ENCODE data around the gene ADORA2A.

ADORA2A gene

DNA sequence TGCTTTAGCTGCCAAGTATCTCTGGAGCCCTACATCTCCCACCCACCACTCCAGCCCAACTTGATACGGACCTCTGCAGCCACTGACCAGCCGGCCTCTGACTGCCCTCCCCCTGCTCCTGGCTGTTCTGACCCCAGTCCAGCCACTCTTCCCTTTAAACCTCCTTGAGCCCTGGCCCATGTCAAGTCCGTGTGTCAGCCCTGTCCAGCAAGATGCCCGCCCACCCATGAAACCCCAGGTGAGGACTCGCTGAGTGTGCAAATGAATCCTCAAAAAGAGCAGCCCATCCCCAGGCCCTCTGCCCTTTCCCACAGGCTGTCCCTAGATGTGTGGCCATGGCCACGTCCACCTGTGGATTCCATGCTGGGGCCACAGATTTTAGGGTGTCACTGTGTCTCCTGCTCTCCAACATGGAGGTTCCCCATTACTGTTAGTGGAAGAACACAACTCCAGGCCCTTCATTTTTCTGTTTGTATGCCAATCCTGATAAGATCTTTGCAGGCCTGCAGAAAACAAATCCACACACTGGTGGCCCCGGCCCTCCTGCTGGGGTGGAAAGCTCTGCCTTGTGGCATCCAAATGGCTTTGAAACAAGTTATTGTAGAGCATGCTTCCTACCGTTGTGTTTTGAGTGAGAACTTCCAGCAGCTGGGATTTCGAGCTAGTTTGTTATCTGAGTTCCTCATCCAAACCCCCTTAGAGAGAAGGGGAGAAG is 22.7 kb upstream of the ADORA2A start:
- no peak for DNase-seq

- DNase-seq = no peak
Measured at GRCh38 chr22:24405631-24406321, 21.6 kb upstream of the ADORA2A start.

DNA sequence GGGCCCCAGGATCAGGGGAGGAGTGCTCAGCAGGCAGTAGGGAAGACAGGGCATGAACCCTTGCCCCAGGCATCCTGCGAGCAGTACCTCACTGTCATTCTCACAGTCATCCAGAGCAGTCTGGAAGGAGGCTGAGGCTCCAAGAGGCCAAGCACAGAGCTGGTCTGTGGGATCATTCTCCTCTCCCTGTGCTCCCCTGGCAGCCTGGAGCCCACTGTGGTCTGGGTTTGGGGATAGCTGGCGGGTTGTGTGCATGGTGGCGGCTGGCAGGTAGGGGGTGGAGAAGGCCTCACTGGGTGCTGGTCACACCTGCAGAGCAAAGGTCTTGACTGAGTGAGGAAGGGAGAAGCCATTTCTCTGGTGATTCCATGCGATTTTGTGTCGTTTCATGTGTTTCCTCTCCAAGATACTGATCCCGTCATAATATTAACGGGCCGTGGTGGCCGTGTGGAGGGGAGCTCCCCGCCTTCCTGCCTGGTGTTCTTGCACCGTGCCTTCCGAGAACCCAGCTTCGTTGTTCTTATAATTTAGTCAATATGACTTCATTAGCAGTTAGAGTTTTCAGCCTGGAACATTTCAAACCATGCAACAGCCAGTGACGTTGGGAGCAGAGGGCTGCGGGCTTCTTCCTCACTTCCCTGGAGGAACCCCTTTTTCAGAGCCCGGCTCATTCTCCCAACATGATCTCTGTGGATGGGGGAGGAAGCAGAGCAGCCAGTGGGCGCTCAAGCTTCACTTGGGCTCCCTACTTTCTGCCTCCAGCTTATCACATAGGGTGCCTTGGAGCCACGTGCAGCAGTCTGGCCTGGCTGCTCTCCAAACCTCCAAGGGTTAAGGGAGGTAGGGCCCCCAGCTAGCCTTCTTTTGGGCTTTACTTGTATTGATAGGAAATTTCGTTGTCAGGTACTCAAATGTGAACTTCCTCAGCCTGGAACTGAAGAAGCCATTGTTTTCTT is 20.8 kb upstream of the ADORA2A start:
- no peak for DNase-seq

- no peak for DNase-seq
Measured at GRCh38 chr22:24407278-24407665, 20.1 kb upstream of the ADORA2A start.

DNA sequence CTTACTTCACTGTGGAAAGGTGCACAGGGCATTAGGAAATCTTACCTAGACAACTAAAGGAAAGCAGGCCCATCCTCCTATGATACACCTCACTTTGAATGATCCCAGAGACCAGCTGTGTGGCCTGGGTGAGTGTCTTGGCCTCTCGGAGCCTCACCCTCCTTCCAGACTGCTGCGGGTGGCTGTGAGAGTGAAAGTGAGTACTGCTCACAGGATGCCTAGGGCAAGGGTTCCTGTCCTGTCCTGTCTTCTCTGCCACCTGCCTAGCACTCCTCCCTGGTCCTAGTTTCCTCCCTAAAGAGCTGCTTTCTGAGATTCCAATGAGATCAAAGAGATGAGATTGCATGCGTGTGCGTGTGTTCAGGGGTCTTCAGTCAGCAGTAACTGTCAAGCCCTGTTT is 19.5 kb upstream of the ADORA2A start:
- DNase-seq = no peak

DNA sequence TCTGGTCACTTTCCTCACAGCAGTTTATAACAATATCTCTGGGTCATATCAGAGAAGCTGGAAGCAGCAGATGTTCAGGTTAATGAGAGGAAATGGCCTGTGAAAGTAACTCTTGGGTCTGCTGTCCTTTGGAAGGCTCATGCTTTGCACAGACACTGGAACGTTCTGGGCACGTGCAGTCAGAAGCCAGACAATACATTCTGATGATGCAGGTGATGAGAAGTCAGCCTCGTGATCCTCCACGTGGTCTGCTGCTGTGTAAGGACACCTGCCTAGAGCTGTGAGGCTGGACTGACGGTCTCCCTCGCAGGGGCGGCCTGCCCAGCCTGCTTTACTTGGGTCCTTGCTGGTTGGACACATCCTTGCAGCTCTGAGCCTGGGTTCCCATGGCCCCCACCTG is 18.8 kb upstream of the ADORA2A start:
- DNase-seq = no peak

DNA sequence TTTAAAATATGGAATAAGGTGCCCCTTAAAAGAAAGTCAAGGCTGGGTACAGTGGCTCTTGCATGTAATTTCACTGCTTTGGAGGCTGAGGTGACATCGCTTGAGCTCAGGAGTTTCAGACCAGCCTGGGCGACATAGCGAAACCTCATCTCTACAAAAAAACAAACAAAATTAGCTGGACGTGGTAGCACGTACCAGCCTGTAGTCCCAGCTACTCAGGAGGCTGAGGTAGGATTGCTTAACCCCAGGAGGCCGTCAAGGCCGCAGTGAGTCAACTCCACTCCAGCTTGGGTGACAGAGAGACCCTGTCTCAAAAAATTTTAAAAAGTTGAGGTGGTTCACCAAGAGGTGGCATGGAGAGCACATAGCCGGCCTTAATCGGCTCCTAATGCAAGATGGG is 17.7 kb upstream of the ADORA2A start:
- DNase-seq = no peak

DNA sequence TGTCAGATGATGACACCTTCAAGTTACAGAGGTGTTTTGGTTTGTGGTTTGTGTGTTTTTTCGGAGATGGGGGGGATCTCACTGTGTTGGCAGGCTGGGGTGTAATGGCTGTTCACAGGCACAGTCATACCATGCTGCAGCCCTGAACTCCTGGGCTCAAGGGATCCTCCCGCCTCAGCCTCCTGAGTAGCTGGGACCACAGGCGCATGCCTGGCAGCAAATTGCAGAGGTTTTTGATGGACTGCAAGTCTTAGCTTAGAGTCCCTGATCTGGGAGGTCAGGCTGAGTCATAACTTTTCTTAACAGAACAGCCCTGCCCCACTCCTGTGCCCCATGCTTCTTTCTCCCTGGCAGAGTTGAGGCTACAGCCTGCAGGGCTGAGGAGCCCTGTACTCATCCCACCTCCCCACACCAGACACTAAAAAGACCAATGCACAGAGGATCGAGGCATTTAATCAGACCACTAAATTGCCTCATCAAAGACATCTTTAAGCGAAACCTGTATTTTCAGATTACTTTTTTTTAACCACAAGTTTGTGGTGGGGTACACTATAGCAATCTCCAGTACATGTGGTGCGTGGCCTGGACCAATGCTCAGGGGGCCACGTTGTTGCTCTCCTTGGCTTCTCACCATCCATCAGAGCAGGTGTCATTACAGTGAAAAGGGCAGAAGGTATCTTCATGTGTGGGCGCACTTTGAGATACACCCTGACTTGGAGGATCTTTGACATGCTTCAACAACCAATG is 17.1 kb upstream of the ADORA2A start:
- no peak for DNase-seq

DNA sequence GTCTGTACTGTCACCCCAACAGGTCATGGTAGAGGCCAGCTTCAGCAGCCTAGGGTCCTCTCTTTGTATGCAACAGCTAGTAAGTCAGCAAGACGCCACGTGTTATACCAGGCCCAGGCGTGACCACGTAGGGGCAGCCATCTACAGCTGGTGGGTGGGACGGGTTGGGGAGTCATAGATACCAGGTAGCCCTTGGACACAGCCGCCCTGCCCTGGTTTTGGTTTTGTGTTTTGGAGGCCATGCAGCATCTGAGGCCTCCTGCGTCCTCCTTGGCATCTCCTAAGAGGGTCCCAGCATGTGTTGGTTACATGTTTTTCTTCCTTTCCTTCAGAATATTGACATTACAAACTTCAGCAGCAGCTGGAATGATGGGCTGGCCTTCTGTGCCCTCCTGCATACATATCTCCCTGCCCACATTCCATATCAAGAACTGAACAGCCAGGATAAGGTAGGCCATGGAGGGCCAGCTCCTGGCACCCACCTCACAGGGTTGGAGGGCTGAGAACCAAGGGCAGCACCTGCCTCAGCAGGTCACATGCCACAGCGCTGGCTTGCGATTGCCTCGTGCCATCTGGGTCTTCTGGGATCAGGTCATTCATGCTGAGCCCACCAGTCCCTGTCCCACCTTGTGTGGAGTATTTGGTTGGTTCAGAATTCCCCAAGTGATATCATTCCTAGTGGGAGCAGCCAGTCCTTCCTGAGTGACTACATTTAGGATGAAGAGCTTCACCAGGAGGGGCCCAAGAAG is 16.0 kb upstream of the ADORA2A start:
- no peak for DNase-seq

DNA sequence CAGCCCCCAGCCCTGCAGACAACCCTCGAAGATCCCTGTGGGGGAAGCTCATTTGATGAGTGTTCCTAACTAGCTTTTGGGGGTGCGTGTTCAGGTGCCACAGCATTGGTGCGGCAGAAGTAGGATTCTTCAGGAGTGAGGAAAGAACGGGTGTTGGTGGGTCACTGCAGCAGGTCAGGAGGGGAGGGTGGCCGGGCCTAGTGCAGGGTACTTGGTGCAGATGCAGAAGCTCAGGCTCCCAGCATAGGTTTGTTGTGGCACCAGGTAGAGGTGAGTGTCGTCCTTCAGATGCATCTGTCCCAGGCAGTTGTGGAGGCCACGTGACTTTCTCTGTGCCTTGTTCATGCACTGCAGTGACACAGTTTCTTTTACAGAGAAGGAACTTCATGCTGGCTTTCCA is 15.1 kb upstream of the ADORA2A start:
- DNase-seq = no peak

DNA sequence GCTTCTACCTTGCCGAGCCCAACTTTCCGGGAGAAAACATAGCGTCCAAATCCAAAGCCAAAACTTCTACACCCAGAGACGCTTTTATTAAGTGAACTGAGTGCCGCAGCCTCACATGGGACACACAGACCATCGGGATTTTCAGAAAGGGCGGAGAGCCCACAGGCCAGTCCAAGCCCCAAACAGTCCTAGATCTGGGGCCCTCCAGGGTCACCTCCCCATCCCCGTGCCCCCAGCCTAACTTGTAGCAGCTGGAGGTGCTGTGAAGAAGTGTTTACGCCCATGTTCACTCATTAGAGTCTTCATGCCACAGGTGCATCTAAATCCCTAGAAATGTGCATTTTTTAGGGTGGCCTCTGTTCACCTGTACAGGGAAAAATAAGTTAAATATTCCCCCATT is 14.1 kb upstream of the ADORA2A start:
- DNase-seq = no peak

GRCh38 chr22:24413736-24414385 is 13.5 kb upstream of the ADORA2A start:
- no peak for DNase-seq

- DNase-seq = no peak
Measured at GRCh38 chr22:24414523-24414922, 12.9 kb upstream of the ADORA2A start.

GRCh38 chr22:24414984-24415945 is 12.1 kb upstream of the ADORA2A start:
- no peak for DNase-seq

- DNase-seq = no peak
Measured at GRCh38 chr22:24416095-24416494, 11.3 kb upstream of the ADORA2A start.

DNA sequence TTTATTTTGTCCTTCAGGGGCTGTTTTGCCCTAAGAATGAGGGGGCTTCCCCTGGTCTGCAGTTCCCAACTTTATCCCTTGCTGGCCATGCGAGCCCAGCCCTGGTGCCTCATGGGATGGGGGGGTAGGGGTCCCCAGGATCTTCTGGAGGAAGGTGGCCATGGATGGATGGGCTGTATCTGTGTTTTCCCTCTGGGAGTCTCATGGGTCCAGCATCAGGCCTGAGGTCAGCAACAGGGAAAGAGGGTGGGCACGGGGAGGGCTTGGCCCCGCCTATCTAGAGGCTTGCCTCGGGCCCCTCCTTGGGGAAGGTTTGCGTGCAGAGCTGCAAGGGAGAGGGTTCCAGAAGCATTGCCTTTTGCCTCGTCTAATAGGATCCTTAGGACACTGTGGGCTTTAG is 10.8 kb upstream of the ADORA2A start:
- DNase-seq = no peak

DNA sequence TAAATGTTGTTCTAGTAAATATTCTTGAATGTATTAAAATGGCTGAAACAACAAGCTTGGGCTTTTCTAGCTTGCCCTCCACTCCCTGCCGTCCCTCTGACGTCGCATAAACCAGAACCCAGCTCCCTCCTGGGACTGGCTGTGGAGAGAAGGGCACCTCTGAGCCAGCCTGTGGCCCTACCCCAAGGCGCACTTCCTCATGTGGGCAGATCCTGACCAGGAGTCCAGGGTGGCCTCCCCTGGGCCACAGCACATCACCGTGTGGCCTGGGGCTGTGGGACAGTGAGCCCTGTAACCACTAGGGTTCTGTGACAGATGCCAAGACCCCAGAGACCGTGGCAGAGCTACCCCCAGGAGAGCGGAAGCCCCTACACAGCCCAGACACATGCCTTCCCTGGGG is 10.2 kb upstream of the ADORA2A start:
- DNase-seq = no peak

- no peak for DNase-seq
Measured at GRCh38 chr22:24417901-24418641, 9.3 kb upstream of the ADORA2A start.

DNA sequence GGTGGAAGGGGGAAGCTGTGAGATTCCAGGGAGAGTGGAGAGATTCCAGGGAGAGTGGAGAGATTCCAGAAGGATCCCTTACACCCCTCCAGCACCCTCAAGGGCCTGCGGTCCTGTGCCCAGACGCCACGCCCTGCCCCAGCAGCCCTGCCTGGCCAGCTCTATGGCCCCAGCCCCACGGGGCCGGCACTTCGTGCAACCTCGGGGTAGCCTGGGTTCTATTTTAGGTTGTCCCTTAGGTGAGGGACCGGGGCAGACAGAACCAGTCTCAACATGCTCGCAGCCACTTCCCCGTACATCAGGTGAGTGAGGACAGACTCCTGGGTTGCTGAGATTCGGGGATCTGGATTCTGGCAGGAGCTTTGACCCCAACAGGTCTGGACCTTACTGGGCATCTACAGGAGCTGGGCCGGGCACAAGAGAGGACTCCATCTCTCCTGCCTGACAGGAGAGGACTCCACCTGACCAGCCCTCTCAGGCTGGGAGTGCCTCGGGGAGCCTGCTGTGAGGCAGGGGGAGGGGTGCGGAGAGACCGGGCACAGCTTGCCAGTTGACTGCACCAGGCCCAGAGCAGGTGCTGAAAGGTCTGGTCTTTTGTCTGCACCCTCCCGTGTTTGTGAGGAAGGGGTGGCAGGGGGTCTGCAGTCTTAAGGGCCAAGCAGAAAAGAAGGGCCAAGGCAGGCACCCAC is 8.5 kb upstream of the ADORA2A start:
- DNase-seq = no peak

Data from stimulated activated CD4-positive, alpha-beta T cell treated with anti-CD3 and anti-CD28 coated beads, Interleukin-4, amount 100 ng/mL, for 24 hours (primary cell).